ENCODE measurements around the gene CPED1.

The CPED1 gene

DNA sequence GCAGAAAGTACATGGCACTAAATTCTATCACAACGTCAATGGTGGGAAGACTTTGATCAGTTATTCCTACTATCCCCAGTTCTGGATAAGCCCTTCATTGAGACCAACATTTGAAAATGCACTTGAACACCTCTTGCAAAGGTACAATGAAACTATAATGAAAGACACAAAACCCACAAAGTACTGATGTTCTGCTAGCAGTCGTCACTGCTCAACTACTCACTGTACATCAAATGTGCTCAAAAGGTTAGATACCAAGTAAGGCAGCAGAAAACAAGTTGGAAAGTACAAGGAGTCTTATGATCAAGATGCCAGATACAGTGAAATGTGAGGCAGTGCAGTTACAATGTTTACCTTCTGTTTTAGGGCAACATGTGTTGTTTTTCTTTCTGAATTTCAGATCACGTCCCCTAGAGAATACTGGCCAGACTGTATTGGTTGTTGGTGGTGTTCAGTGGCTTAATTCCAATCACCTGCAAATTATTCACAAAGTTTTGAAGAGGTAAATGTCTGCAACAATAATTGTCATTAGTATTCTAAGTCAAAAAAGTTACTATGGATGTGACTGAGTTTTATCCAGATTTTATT lies 277.9 kb downstream of the CPED1 start:
- no peak for DNase-seq (ENCODE audit: insufficient read length, low spot score)
- TF ChIP-seq POLR2A (IDR thresholded peaks at IDR 0.05; ENCODE audit: low read depth, low read length): no peak
- peak; percentile 11 for FAIRE-seq

- no peak for FAIRE-seq
- no peak for TF ChIP-seq POLR2A (IDR thresholded peaks at IDR 0.05; ENCODE audit: low read depth, low read length)
- no peak for DNase-seq (ENCODE audit: insufficient read length, low spot score)
Observed at GRCh38 chr7:121267612-121268011, 279.1 kb downstream of the CPED1 start.

GRCh38 chr7:121269798-121270197 lies 281.3 kb downstream of the CPED1 start:
- no peak for FAIRE-seq

DNA sequence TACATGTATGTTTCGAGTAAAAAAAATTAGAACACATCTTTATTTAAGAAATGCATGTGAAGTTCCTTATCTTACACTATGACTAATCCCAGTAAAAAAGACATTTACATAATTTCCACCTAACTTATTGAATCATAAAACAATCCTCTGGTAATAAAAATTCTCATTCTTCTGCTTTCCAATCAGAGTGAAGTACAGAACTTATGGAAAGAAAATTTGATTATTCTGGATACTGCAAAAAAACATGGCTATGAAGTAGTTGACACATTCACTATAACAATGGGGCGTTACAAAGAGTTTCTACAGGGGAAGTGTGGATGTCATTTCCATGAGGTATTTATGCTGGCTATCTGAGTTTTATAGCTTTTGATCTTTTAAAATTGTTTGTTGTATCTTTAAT lies 282.6 kb downstream of the CPED1 start:
- DNase-seq (ENCODE audit: insufficient read length, low spot score) (no peak), FAIRE-seq (no peak)
- no peak for TF ChIP-seq POLR2A (IDR thresholded peaks at IDR 0.05; ENCODE audit: low read depth, low read length)

More at GRCh38 chr7:121269798-121270197, 281.3 kb downstream of the CPED1 start:
- DNase-seq (ENCODE audit: insufficient read length, low spot score): no peak
- no peak for TF ChIP-seq POLR2A (IDR thresholded peaks at IDR 0.05; ENCODE audit: low read depth, low read length)

GRCh38 chr7:121271916-121272315 lies 283.4 kb downstream of the CPED1 start:
- DNase-seq (ENCODE audit: insufficient read length, low spot score) (no peak), FAIRE-seq (no peak)
- no peak for TF ChIP-seq POLR2A (IDR thresholded peaks at IDR 0.05; ENCODE audit: low read depth, low read length)

- no peak for TF ChIP-seq POLR2A (IDR thresholded peaks at IDR 0.05; ENCODE audit: low read depth, low read length)
- no peak for FAIRE-seq
- no peak for DNase-seq (ENCODE audit: insufficient read length, low spot score)
Observed at GRCh38 chr7:121272676-121273075, 284.2 kb downstream of the CPED1 start.

DNA sequence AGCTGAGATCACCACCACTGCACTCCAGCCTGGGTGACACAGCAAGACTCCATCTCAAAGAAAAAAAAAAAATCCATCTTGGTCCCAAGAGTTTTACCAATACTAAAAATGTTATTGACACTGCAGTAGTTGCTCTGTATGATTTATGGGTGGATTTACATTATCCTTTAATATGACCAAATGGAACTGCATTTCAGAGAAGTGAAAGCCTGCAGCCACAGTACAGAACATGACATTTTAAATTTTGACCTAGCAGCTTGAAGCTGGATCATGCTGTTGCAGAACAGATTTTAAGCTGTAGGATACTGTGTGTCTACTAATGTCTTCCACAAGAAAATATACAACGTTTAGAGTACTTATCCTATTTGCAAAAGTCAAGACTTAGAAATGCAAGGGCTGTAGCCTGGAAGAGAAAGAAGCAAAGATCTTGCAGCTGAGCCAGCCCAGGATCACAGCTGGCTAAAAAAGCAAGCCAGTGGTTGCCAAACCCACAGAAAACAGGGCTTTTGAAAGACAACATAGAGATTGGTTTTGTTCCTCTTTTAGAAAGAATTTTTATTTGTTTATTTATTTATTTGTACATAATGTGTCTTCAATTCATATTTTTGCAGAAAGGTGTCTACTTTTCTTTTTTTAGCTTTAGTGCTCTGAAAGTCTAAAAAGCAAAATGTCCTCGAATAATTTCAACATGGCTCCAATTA lies 285.1 kb downstream of the CPED1 start:
- FAIRE-seq (no peak), DNase-seq (ENCODE audit: insufficient read length, low spot score) (no peak)
- no peak for TF ChIP-seq POLR2A (IDR thresholded peaks at IDR 0.05; ENCODE audit: low read depth, low read length)

GRCh38 chr7:121274467-121274866 lies 286.0 kb downstream of the CPED1 start:
- DNase-seq (ENCODE audit: insufficient read length, low spot score) (no peak), FAIRE-seq (no peak)
- TF ChIP-seq POLR2A (IDR thresholded peaks at IDR 0.05; ENCODE audit: low read depth, low read length): no peak

- TF ChIP-seq POLR2A (IDR thresholded peaks at IDR 0.05; ENCODE audit: low read depth, low read length): no peak
Observed at GRCh38 chr7:121275204-121275603, 286.7 kb downstream of the CPED1 start.

DNA sequence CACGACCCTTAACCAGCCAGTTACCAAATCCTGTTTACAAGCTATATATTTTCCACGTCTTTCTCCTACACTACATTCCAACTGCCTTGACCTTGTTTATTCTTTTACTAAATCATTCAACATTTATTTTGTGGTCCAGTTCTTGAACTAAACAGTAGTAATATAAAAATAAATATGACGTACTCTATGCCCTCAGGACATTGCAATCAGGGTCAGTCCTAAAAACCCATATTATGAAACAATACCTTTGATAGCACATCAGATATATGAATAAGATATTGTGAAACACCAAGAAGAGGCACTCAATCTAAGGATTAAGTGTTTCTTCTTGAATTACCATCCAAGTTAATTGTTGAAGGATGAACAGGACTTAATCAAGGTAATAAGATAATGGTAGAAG lies 287.8 kb downstream of the CPED1 start:
- FAIRE-seq (no peak), DNase-seq (ENCODE audit: insufficient read length, low spot score) (no peak)
- no peak for TF ChIP-seq POLR2A (IDR thresholded peaks at IDR 0.05; ENCODE audit: low read depth, low read length)

More at GRCh38 chr7:121275204-121275603, 286.7 kb downstream of the CPED1 start:
- FAIRE-seq (peak; percentile 11), DNase-seq (ENCODE audit: insufficient read length, low spot score) (no peak)

GRCh38 chr7:121278120-121279021 lies 289.9 kb downstream of the CPED1 start:
- FAIRE-seq (peak; percentile 89), DNase-seq (ENCODE audit: insufficient read length, low spot score) (no peak)
- no peak for TF ChIP-seq POLR2A (IDR thresholded peaks at IDR 0.05; ENCODE audit: low read depth, low read length)

GRCh38 chr7:121279060-121279620 lies 290.6 kb downstream of the CPED1 start:
- DNase-seq (ENCODE audit: insufficient read length, low spot score): no peak
- no peak for FAIRE-seq
- TF ChIP-seq POLR2A (IDR thresholded peaks at IDR 0.05; ENCODE audit: low read depth, low read length): no peak

GRCh38 chr7:121279822-121280221 lies 291.3 kb downstream of the CPED1 start:
- DNase-seq (ENCODE audit: insufficient read length, low spot score) (no peak), FAIRE-seq (no peak)
- TF ChIP-seq POLR2A (IDR thresholded peaks at IDR 0.05; ENCODE audit: low read depth, low read length): no peak

GRCh38 chr7:121280656-121281055 lies 292.1 kb downstream of the CPED1 start:
- DNase-seq (ENCODE audit: insufficient read length, low spot score): no peak
- TF ChIP-seq POLR2A (IDR thresholded peaks at IDR 0.05; ENCODE audit: low read depth, low read length): no peak
- no peak for FAIRE-seq

All from H54 (cell line).